HEK293 (cell line): ENCODE data around the gene NYAP2.

Experiments used
- CTCF ChIA-PET: fragments of 350-600 bp; formaldehyde crosslinking; extraction: SDS; loops from one replicate; lab custom pipeline; 2021; ENCODE audit warnings: antibody characterized with exemption; lab: Yijun Ruan, JAX
- POLR2A ChIA-PET: fragments of 300-600 bp; formaldehyde crosslinking; extraction: SDS; loops from one replicate; lab custom pipeline; 2020; ENCODE audit warnings: antibody characterized with exemption, inconsistent platforms; lab: Yijun Ruan, JAX
- H3K27ac ChIP-seq: fragments of 200-500 bp; sonication (Bioruptor generic); 2 replicates; pipeline ENCODE4 v1.5.1; 2014; ENCODE audit warnings: low read depth, low read length, control low read depth, inconsistent platforms; ENCODE audit errors: extremely low read depth
- H3K36me3 ChIP-seq, 2 experiments: fragments of 200-500 bp in 1 of 2; sonication (Bioruptor generic) in 1 of 2; 1 replicate in 1 of 2; 2 replicates in 1 of 2; pipeline ENCODE4 v1.5.1; 2014 to 2017; ENCODE audit warnings: inconsistent platforms in 2 of 2, low read length in 2 of 2; ENCODE audit not compliant: control insufficient read depth in 2 of 2, insufficient read depth in 1 of 2
- H3K4me1 ChIP-seq: fragments of 200-500 bp; sonication (Bioruptor generic); 2 replicates; pipeline ENCODE4 v1.5.1; 2014; ENCODE audit warnings: mild to moderate bottlenecking, low read length, inconsistent platforms; ENCODE audit not compliant: control insufficient read depth, insufficient read depth
- H3K4me3 ChIP-seq: 2 replicates; pipeline ENCODE4 v1.5.1; 2011; ENCODE audit warnings: low read depth, mild to moderate bottlenecking, control low read depth, low read length, moderate library complexity
- H3K9me3 ChIP-seq: fragments of 200-500 bp; sonication (Bioruptor generic); 2 replicates; pipeline ENCODE4 v1.5.1; 2014; ENCODE audit warnings: low read depth, low read length, inconsistent platforms; ENCODE audit not compliant: control insufficient read depth, insufficient read depth
- FEZF1 ChIP-seq: fragments of 450-650 bp; formaldehyde crosslinking; IDR thresholded peaks from 2 replicates; pipeline ENCODE4 v1.5.1; 2016; ENCODE audit warnings: missing biosample characterization, missing genetic modification characterization
- GLI4 ChIP-seq: fragments of 450-650 bp; formaldehyde crosslinking; IDR thresholded peaks from 2 replicates; pipeline ENCODE4 v1.5.1; 2016; ENCODE audit warnings: missing biosample characterization, missing genetic modification characterization
- GLIS2 ChIP-seq: fragments of 450-650 bp; formaldehyde crosslinking; IDR thresholded peaks from 2 replicates; pipeline ENCODE4 v1.5.1; 2016; ENCODE audit warnings: missing biosample characterization, missing genetic modification characterization
- HOXC10 ChIP-seq: sonication (generic); formaldehyde crosslinking; IDR thresholded peaks from 2 replicates; pipeline ENCODE4 v1.8.1; 2023; ENCODE audit warnings: mild to moderate bottlenecking, missing genetic modification reagents
- ZBTB48 ChIP-seq: fragments of 450-650 bp; formaldehyde crosslinking; IDR thresholded peaks from 2 replicates; pipeline ENCODE4 v1.5.1; 2016; ENCODE audit warnings: missing biosample characterization, missing genetic modification characterization
- ZNF112 ChIP-seq: fragments of 450-650 bp; formaldehyde crosslinking; IDR thresholded peaks from 2 replicates; pipeline ENCODE4 v1.5.0; 2017; ENCODE audit warnings: missing biosample characterization, missing genetic modification characterization
- ZNF138 ChIP-seq: fragments of 450-650 bp; formaldehyde crosslinking; IDR thresholded peaks from 2 replicates; pipeline ENCODE4 v1.5.1; 2016; ENCODE audit warnings: missing biosample characterization, missing genetic modification characterization, borderline replicate concordance
- ZNF155 ChIP-seq: fragments of 450-650 bp; formaldehyde crosslinking; IDR thresholded peaks from 2 replicates; pipeline ENCODE4 v1.5.1; 2016; ENCODE audit warnings: missing biosample characterization, missing genetic modification characterization
- ZNF223 ChIP-seq: fragments of 450-650 bp; formaldehyde crosslinking; IDR thresholded peaks from 2 replicates; pipeline ENCODE4 v1.5.1; 2016; ENCODE audit warnings: missing biosample characterization, missing genetic modification characterization
- ZNF248 ChIP-seq: fragments of 450-650 bp; formaldehyde crosslinking; IDR thresholded peaks from 2 replicates; pipeline ENCODE4 v1.5.1; 2017; ENCODE audit warnings: missing biosample characterization, missing genetic modification characterization
- ZNF266 ChIP-seq: fragments of 450-650 bp; formaldehyde crosslinking; IDR thresholded peaks from 2 replicates; pipeline ENCODE4 v1.5.1; 2016; ENCODE audit warnings: missing biosample characterization, missing genetic modification characterization, low read depth
- ZNF274 ChIP-seq, 2 experiments: fragments of 200-500 bp in 1 of 2; fragments of 450-650 bp in 1 of 2; sonication (Bioruptor generic) in 1 of 2; formaldehyde crosslinking in 1 of 2; IDR thresholded peaks; 2 replicates each; pipeline versions ENCODE4 v1.5.1 to v1.6.1; 2014 to 2016; ENCODE audit warnings: borderline replicate concordance in 1 of 2, inconsistent platforms in 1 of 2, low read length in 1 of 2, missing biosample characterization in 1 of 2, missing genetic modification characterization in 1 of 2
- ZNF280C ChIP-seq: fragments of 450-650 bp; formaldehyde crosslinking; IDR thresholded peaks from 2 replicates; pipeline ENCODE4 v1.5.1; 2016; ENCODE audit warnings: missing biosample characterization, missing genetic modification characterization
- ZNF292 ChIP-seq: fragments of 450-650 bp; formaldehyde crosslinking; IDR thresholded peaks from 2 replicates; pipeline ENCODE4 v1.5.1; 2016; ENCODE audit warnings: low read depth, missing biosample characterization, missing genetic modification characterization, borderline replicate concordance
- ZNF311 ChIP-seq: fragments of 450-650 bp; formaldehyde crosslinking; IDR thresholded peaks from 2 replicates; pipeline ENCODE4 v1.5.1; 2017; ENCODE audit warnings: missing biosample characterization, missing genetic modification characterization, borderline replicate concordance
- ZNF404 ChIP-seq: fragments of 450-650 bp; formaldehyde crosslinking; IDR thresholded peaks from 2 replicates; pipeline ENCODE4 v1.5.1; 2017; ENCODE audit warnings: missing biosample characterization, missing genetic modification characterization
- ZNF529 ChIP-seq: fragments of 450-650 bp; formaldehyde crosslinking; IDR thresholded peaks from 2 replicates; pipeline ENCODE4 v1.5.1; 2017; ENCODE audit warnings: missing genetic modification characterization, missing biosample characterization; ENCODE audit not compliant: insufficient replicate concordance
- ZNF549 ChIP-seq: fragments of 450-650 bp; IDR thresholded peaks from 2 replicates; pipeline ENCODE4 v1.5.1; 2018; ENCODE audit warnings: missing biosample characterization, missing genetic modification characterization, mild to moderate bottlenecking, inconsistent platforms, moderate library complexity
- ZNF555 ChIP-seq: fragments of 450-650 bp; formaldehyde crosslinking; conservative IDR thresholded peaks from 2 replicates; pipeline ENCODE4 v1.5.1; 2017; ENCODE audit warnings: missing biosample characterization, mild to moderate bottlenecking, missing genetic modification characterization, inconsistent platforms
- ZNF610 ChIP-seq: fragments of 450-650 bp; formaldehyde crosslinking; IDR thresholded peaks from 2 replicates; pipeline ENCODE4 v1.5.1; 2016; ENCODE audit warnings: missing biosample characterization, missing genetic modification characterization, borderline replicate concordance
- ZNF621 ChIP-seq: fragments of 450-650 bp; formaldehyde crosslinking; IDR thresholded peaks from 2 replicates; pipeline ENCODE4 v1.5.1; 2017; ENCODE audit warnings: missing biosample characterization, missing genetic modification characterization
- ZNF623 ChIP-seq: fragments of 450-650 bp; formaldehyde crosslinking; IDR thresholded peaks from 2 replicates; pipeline ENCODE4 v1.5.1; 2016; ENCODE audit warnings: missing biosample characterization, missing genetic modification characterization
- ZNF624 ChIP-seq: fragments of 450-650 bp; formaldehyde crosslinking; IDR thresholded peaks from 2 replicates; pipeline ENCODE4 v1.5.1; 2017; ENCODE audit warnings: missing biosample characterization, missing genetic modification characterization
- ZNF658 ChIP-seq: fragments of 450-650 bp; formaldehyde crosslinking; IDR thresholded peaks from 2 replicates; pipeline ENCODE4; 2016; ENCODE audit warnings: missing biosample characterization, missing genetic modification characterization
- ZNF843 ChIP-seq: fragments of 450-650 bp; formaldehyde crosslinking; IDR thresholded peaks from 2 replicates; pipeline ENCODE4 v1.5.1; 2016; ENCODE audit warnings: missing biosample characterization, missing genetic modification characterization
- ZSCAN23 ChIP-seq: fragments of 450-650 bp; formaldehyde crosslinking; IDR thresholded peaks from 2 replicates; pipeline ENCODE4 v1.5.1; 2016; ENCODE audit warnings: missing biosample characterization, missing genetic modification characterization

The NYAP2 gene

GRCh38 chr2:225640550-225640949 is 241.0 kb downstream of the NYAP2 start:
- POLR2A ChIA-PET = no interaction called here
- Histone ChIP-seq H3K4me1 (no peaks in the 10 kb centered on the region), H3K36me3 (no peaks in the 10 kb centered on the region), H3K27ac (no peak overlapping the region), H3K4me3 (no peak overlapping the region), H3K9me3 (no peaks in the 10 kb centered on the region)
- TF ChIP-seq ZNF280C (tag by site-specific recombination) (no peak), ZNF138 (tag by site-specific recombination) (no peak), ZNF274 (IDR thresholded peaks at IDR 0.05; ENCODE audit: low read length) (no peak), ZNF274 (tag by site-specific recombination; IDR thresholded peaks at IDR 0.05; ENCODE audit: borderline replicate concordance) (no peak)
- CTCF ChIA-PET = interaction anchor here (0.6 to 1.2 kb wide), 2 partner anchors 21 to 1294 kb away, joined by 3 read pairs; no protein-coding TSS in a partner anchor

- H3K9me3 ChIP-seq = no peaks in the 10 kb centered on the region
- TF ChIP-seq ZNF549 (tag by site-specific recombination) (no peak), ZNF311 (tag by site-specific recombination) (no peak), ZNF404 (tag by site-specific recombination) (no peak), ZNF292 (tag by site-specific recombination) (no peak), ZSCAN23 (tag by site-specific recombination) (no peak), HOXC10 (no peak), ZNF155 (no peak), GLIS2 (tag by site-specific recombination) (no peak), ZNF529 (tag by site-specific recombination) (no peak), ZNF223 (tag by site-specific recombination) (no peak), ZBTB48 (no peak)
- TF ChIP-seq, all 188 proteins: peak for 0
- H3K27ac ChIP-seq = no peak overlapping the region
- CTCF ChIA-PET = interaction anchor here (3.8 kb wide), 1 partner anchor 10 kb away, joined by 20 read pairs; no protein-coding TSS in a partner anchor
- H3K4me3 ChIP-seq = no peak overlapping the region
- H3K4me1 ChIP-seq = no peaks in the 10 kb centered on the region
- no peaks in the 10 kb centered on the region for H3K36me3 ChIP-seq
- POLR2A ChIA-PET = no interaction called here
Measured at GRCh38 chr2:225649274-225649673, 249.8 kb downstream of the NYAP2 start.

GRCh38 chr2:225650041-225650440 is 250.5 kb downstream of the NYAP2 start:
- no peaks in the 10 kb centered on the region for H3K4me1 ChIP-seq
- H3K36me3 ChIP-seq = no peaks in the 10 kb centered on the region
- H3K4me3 ChIP-seq = no peak overlapping the region
- ChIA-PET CTCF (interaction anchor here (0.6 to 3.8 kb wide), 2 partner anchors 10 to 202 kb away, joined by 3 to 20 read pairs; no protein-coding TSS in a partner anchor), POLR2A (no interaction called here)
- no peaks in the 10 kb centered on the region for H3K9me3 ChIP-seq
- H3K27ac ChIP-seq = no peak overlapping the region
- TF ChIP-seq ZNF843 (tag by site-specific recombination) = no peak
- no peak for TF ChIP-seq ZNF623 (tag by site-specific recombination)
- TF ChIP-seq ZNF621 (tag by site-specific recombination) = no peak
- no peak for TF ChIP-seq ZNF155
- no peak for TF ChIP-seq ZNF549 (tag by site-specific recombination)
- no peak for TF ChIP-seq ZNF624
- no peak for TF ChIP-seq ZNF112 (tag by site-specific recombination)
- TF ChIP-seq ZNF248 (tag by site-specific recombination) = no peak
- no peak for TF ChIP-seq ZNF658 (tag by site-specific recombination)
- no peak for TF ChIP-seq GLI4 (tag by site-specific recombination)
- TF ChIP-seq ZNF610 (tag by site-specific recombination) = no peak
- no peak for TF ChIP-seq ZNF555 (tag by site-specific recombination)
- no peak for TF ChIP-seq FEZF1 (tag by site-specific recombination)
- no peak for TF ChIP-seq ZNF266
